HG03469 (cell line): ENCODE results near the gene FAM135A.

Experiments
- ATAC-seq: cut with Tn5 transposase; IDR thresholded peaks from one replicate; pipeline ENCODE4 v1.9.1; 2021; ENCODE audit warnings: mild to moderate bottlenecking, moderate library complexity, moderate number of reproducible peaks; ENCODE audit not compliant: unreplicated experiment

The FAM135A gene

GRCh38 chr6:70413114-70413991 lies at the start of gene FAM135A:
Gene FAM135A (plus strand): TSS chr6:70413508. CDS start chr6:70428343, 14,835 bp downstream.
- peak; percentile 78 for ATAC-seq

- no peak for ATAC-seq
These were observed 49.4 kb upstream of the FAM135A start for GRCh38 chr6:70363741-70364493.

- peak; percentile 61 for ATAC-seq
These were observed 43.9 kb upstream of the FAM135A start for GRCh38 chr6:70369332-70369950.

GRCh38 chr6:70370496-70370895 lies 42.8 kb upstream of the FAM135A start:
- ATAC-seq: no peak

GRCh38 chr6:70371454-70372105 lies 41.7 kb upstream of the FAM135A start:
- no peak for ATAC-seq

- no peak for ATAC-seq
These were observed 38.1 kb upstream of the FAM135A start for GRCh38 chr6:70375166-70375565.

GRCh38 chr6:70375882-70376281 lies 37.4 kb upstream of the FAM135A start:
- ATAC-seq: no peak

GRCh38 chr6:70376628-70377027 lies 36.7 kb upstream of the FAM135A start:
- ATAC-seq: no peak

GRCh38 chr6:70377372-70377771 lies 35.9 kb upstream of the FAM135A start:
- no peak for ATAC-seq

- ATAC-seq: no peak
These were observed 33.8 kb upstream of the FAM135A start for GRCh38 chr6:70379473-70380013.

- peak; percentile 85 for ATAC-seq
These were observed 33.1 kb upstream of the FAM135A start for GRCh38 chr6:70380252-70380651.

- no peak for ATAC-seq
These were observed 32.4 kb upstream of the FAM135A start for GRCh38 chr6:70380771-70381416.

GRCh38 chr6:70381417-70381782 lies 31.9 kb upstream of the FAM135A start:
- ATAC-seq: no peak

- ATAC-seq: no peak
These were observed 27.4 kb upstream of the FAM135A start for GRCh38 chr6:70385901-70386300.

GRCh38 chr6:70388814-70389213 lies 24.5 kb upstream of the FAM135A start:
- ATAC-seq: no peak

GRCh38 chr6:70389261-70389660 lies 24.0 kb upstream of the FAM135A start:
- ATAC-seq: no peak

GRCh38 chr6:70390067-70390466 lies 23.2 kb upstream of the FAM135A start:
- no peak for ATAC-seq

GRCh38 chr6:70391492-70391891 lies 21.8 kb upstream of the FAM135A start:
- ATAC-seq: no peak

GRCh38 chr6:70394518-70395300 lies 18.6 kb upstream of the FAM135A start:
- ATAC-seq: no peak

GRCh38 chr6:70395301-70395672 lies 18.0 kb upstream of the FAM135A start:
- ATAC-seq: no peak
